Activated naive CD8-positive, alpha-beta T cell treated with anti-CD3 and anti-CD28 coated beads, Interleukin-2, amount 50 U/mL, for 16 hours (primary cell): ENCODE data around the gene IQCN.
"Not testable (repeated sequence)": the region's sequence is repeated elsewhere in the genome, so short reads cannot be mapped to it uniquely, and the experiment has no call there.

Experiments used
- DNase-seq: peaks from one replicate; pipeline ENCODE4 v3.0.0-alpha.2; 2020; ENCODE audit warnings: low read depth, low spot score

The IQCN gene

GRCh38 chr19:18209912-18210311 is 64.3 kb downstream of the IQCN start:
- DNase-seq = not testable (repeated sequence)

DNA sequence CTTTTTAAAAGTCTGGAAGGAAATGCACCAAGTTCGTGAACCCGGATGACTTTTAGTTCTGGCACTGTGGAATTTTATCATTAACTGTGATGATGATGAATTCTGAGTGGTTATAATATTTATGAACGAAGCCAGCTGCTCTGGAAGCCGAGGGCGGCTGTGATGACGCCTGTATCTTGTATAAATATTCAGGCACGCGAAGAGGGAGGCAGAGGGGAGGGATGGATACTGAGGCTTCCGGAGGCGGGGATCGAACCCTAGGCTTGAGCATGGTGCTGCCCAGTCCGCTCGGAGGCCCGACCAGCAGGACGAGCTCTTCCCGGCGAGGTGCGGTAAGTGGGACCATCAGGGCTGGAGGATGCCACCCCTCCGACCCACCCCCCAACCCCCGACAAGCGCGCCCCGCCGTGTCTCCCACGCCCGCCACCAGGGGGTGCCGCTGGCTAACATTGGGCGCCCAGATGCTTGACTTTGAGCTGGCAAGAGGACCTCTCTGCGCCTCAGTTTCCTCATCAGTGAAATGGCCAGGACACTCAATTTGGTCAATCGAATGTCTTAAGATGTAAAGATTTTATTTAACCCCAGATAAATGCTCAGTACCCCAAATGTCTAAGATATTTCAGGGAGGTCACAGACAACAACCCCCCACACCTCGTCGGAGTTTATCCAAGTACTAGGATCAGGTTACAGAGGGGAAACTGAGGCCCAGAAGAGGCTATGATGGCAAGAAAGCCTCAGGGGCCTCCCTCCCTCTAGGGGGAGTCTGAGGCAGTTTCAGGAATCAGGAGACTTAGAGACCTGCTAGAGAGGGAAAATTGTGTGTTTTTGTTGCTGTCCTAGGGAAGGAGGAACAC is 65.9 kb downstream of the IQCN start:
- DNase-seq = no peak
